Mesodermal cell (in vitro differentiated cells): ENCODE data around the gene C11orf52.

ENCODE experiments used
- H3K27ac ChIP-seq: 2 replicates; pipeline ENCODE4 v1.7.0; 2013; ENCODE audit warnings: mild to moderate bottlenecking, low read depth, low read length, moderate library complexity; ENCODE audit not compliant: severe bottlenecking
- H3K36me3 ChIP-seq: 2 replicates; pipeline ENCODE4 v1.7.1; 2013; ENCODE audit warnings: mild to moderate bottlenecking, low read length, moderate library complexity; ENCODE audit not compliant: control insufficient read depth, insufficient read depth
- H3K4me1 ChIP-seq: one replicate; pipeline ENCODE4 v1.7.1; 2013; ENCODE audit warnings: mild to moderate bottlenecking, low read length; ENCODE audit not compliant: insufficient read depth, control insufficient read depth, poor library complexity, severe bottlenecking
- H3K4me3 ChIP-seq: 2 replicates; pipeline ENCODE4 v1.7.0; 2013; ENCODE audit warnings: low read length, control low read depth, mild to moderate bottlenecking; ENCODE audit not compliant: insufficient read depth, poor library complexity, severe bottlenecking; ENCODE audit errors: extremely low read depth
- H3K9me3 ChIP-seq: 2 replicates; pipeline ENCODE4 v1.7.1; 2013; ENCODE audit warnings: mild to moderate bottlenecking, low read length, moderate library complexity; ENCODE audit not compliant: control insufficient read depth
- WGBS, 2 experiments: methylation state at CpG; one replicate each; pipeline ENCODE4 v1.1.5; 2013; ENCODE audit warnings: missing lambda C conversion rate in 2 of 2; ENCODE audit not compliant: insufficient coverage in 2 of 2; 5-methylcytosine and 5-hydroxymethylcytosine counted together

C11orf52 gene

GRCh38 chr11:111951565-111951964 is 32.9 kb downstream of the C11orf52 start:
- Histone ChIP-seq H3K4me3 (no peak overlapping the region), H3K9me3 (no peaks in the 10 kb centered on the region), H3K36me3 (no peaks in the 10 kb centered on the region), H3K4me1 (no peaks in the 10 kb centered on the region), H3K27ac (no peak overlapping the region)
- WGBS, 2 experiments: 78 to 93% methylated on average over 2 to 3 of the region's 3 CpGs

DNA sequence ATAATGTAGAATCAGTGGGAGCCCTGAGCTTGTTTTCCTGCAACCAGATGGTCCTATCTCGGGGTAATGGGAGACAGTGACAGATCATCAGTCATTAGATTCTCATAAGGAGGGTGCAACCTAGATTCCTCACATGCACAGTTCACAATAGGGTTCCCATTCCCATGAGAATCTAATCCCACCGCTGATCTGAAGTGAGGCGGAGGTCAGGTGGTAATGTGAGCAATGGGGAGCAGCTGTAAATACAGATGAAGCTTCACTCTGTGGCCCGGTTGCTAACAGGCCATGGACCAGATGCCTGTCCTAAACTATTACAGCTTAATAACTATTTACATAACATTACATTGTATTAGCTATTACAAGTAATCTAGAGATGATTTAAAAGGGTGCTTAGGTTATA is 35.4 kb downstream of the C11orf52 start:
- no CpG with 5 or more reads among the region's 4 CpGs for WGBS, 2 experiments

DNA sequence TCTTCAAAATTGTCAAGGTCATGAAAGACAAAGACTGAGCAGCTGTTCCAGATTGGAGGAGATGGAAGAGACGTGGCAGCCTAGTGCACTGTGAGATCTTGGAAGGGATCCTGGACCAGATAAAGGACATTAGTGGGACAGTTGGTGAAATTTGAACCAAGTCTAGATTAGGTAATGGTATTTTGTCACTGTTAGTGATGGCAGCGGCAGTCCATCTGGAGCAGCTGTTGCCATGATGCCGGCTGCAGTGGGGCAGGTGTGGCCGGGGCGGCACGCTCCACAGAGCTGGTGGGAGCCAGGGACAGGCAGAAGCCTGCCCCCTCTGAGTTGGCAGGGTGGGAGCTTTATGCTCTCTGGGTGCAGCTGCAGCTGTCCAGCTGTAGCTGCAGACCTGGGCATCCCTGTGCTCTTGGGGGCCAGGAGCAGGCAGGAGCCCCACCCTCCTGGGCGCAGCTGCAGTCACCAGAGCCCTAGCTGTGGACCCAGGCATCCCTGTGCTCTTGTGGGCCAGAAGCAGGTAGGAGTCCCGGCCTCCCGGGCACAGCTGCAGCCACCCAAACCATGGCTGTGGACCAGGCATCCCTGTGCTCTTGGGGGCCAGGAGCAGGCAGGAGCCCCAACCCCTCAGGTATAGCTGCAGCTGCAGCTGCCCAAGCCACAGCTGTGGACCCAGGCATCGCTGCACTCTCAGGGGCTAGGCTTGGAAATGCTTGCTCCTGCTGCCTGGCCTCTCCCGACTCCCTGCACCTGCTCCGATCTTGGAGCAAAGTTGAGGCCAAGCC is 39.1 kb downstream of the C11orf52 start:
- H3K9me3 ChIP-seq: no peaks in the 10 kb centered on the region
- H3K27ac ChIP-seq: no peak overlapping the region
- no peak overlapping the region for H3K4me3 ChIP-seq
- H3K36me3 ChIP-seq: peaks cover 10% of the 10 kb centered on the region
- H3K4me1 ChIP-seq: no peaks in the 10 kb centered on the region
- WGBS, 2 experiments: 95 to 96% methylated on average over 11 to 12 of the region's 12 CpGs

More for the DNA sequence above, 35.4 kb downstream of the C11orf52 start:
- Histone ChIP-seq H3K4me3 (no peak overlapping the region), H3K27ac (no peak overlapping the region), H3K36me3 (peaks cover 10% of the 10 kb centered on the region), H3K9me3 (no peaks in the 10 kb centered on the region), H3K4me1 (no peaks in the 10 kb centered on the region)

DNA sequence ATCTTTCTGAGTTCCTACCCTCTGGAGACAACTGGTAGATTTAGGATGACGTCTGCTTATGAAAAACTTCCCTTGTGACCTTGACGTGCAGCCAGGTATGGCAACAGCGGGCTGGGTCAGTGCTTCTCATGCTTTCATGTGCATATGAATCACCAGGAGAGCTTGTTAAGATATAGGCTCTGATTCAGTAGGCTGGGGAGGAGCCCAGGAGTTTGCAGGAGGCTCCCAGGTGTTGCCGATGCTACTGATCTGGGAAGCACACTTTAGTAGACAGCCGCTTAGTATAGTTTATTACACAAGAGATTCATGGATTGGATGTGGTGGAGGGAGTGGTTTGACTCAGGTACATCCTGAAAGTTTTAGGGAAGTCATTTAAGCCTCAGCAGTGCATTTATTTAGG is 42.2 kb downstream of the C11orf52 start:
- Histone ChIP-seq H3K27ac (no peak overlapping the region), H3K9me3 (no peaks in the 10 kb centered on the region)
- 42 to 53% methylated on average over 4 of the region's 5 CpGs for WGBS, 2 experiments

DNA sequence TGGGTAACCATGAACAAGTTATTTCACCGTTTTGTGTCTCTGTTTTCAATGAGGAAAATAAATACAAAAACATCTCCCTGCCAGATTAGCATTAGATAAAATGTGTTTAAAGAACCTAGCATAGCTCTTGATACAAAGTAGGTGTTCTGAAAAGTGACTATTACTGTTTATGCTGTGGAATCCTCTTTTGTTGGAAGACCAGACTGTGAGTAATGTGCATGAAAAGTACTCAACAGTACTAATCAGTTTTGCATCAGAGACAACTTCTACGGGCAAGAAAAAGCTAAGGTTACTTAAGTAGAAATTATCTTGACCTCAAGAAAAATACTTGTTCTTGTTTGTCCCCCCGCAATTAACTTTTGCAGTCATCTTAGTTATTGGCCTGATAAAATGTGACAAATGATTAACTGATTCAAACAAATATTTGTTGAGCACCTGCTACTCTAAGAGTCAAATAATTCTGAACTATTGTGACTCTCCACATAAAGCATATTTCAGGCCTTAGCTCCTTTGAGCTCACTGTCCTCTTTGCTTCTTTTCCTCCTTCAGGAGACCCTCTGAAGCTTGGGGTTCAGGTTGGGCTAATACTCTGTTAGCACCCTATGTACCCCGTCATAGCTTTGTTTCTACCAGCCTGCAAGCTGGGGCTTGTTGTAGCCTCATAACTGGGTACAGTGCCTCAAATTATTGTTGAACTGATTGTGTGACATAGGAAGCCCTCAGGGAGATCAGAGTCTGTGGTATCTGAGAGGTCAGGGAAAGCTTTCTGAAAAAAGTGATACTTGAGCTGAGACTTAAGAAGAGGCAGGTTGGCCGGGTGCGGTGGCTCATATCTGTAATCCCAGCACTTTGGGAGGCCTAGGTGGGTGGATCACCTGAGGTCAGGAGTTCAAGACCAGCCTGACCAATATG is 42.9 kb downstream of the C11orf52 start:
- Histone ChIP-seq H3K27ac (no peak overlapping the region), H3K36me3 (peaks cover 16% of the 10 kb centered on the region)
- WGBS, 2 experiments: 97 to 100% methylated on average over 1 to 3 of the region's 6 CpGs

More for the DNA sequence above, 42.2 kb downstream of the C11orf52 start:
- Histone ChIP-seq H3K4me1 (no peaks in the 10 kb centered on the region), H3K4me3 (no peak overlapping the region), H3K36me3 (peaks cover 13% of the 10 kb centered on the region)

DNA sequence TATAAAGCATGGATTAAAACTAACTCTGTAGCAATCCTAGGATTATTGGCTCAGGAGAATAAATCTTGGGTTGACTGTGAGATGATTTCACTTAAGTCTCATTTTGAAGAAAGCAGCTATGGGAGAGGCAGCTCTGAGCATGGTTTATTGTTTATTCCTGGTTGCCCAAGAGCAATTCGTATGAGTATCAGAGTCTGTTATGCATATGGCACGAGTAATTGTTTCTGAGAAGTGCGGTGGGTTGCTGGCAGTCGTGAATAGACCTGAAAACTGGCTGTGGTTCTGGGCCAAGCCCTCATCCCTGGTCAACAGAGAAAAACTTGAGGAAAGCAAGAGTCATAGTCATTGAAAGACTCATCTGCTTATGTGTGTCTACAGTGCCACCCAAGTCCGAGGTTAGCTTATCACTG is 45.2 kb downstream of the C11orf52 start:
- 86 to 88% methylated on average over 4 to 5 of the region's 5 CpGs for WGBS, 2 experiments
- H3K36me3 ChIP-seq: peaks cover 28% of the 10 kb centered on the region
- no peaks in the 10 kb centered on the region for H3K9me3 ChIP-seq
- no peak overlapping the region for H3K4me3 ChIP-seq
- no peaks in the 10 kb centered on the region for H3K4me1 ChIP-seq
- no peak overlapping the region for H3K27ac ChIP-seq

More for the DNA sequence above, 42.9 kb downstream of the C11orf52 start:
- Histone ChIP-seq H3K4me1 (no peaks in the 10 kb centered on the region), H3K9me3 (no peaks in the 10 kb centered on the region), H3K4me3 (no peak overlapping the region)

DNA sequence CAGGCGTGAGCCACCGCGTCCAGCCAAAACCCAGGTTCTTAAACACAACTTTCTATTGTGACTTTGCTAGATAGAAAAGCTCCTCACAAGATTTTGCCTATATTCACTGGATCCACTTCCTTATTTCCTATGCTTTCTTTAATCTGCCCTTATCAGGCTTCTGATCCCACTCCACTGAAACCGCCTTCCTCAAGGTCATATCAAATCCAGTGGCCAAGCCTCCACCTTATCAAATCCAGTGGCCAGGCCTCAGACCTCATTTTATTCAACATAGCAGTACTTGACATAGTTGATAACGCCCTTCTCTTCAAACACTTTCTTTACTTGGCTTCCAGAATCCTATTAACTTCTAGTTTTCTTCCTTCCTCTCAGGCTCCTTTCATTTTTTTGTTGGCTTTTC is 48.0 kb downstream of the C11orf52 start:
- Histone ChIP-seq H3K4me3 (no peak overlapping the region), H3K36me3 (peaks cover 45% of the 10 kb centered on the region), H3K9me3 (no peaks in the 10 kb centered on the region), H3K4me1 (no peaks in the 10 kb centered on the region), H3K27ac (no peak overlapping the region)
- 92 to 96% methylated on average over 5 of the region's 5 CpGs for WGBS, 2 experiments

- Histone ChIP-seq H3K36me3 (peaks cover 47% of the 10 kb centered on the region), H3K27ac (no peak overlapping the region), H3K9me3 (no peaks in the 10 kb centered on the region), H3K4me1 (no peaks in the 10 kb centered on the region), H3K4me3 (no peak overlapping the region)
- WGBS, 2 experiments: 96 to 100% methylated on average over 6 of the region's 6 CpGs
These were observed 48.9 kb downstream of the C11orf52 start for GRCh38 chr11:111967649-111968048.

- H3K27ac ChIP-seq: no peak overlapping the region
- no peaks in the 10 kb centered on the region for H3K9me3 ChIP-seq
- H3K4me3 ChIP-seq: no peak overlapping the region
- H3K4me1 ChIP-seq: peaks cover 10% of the 10 kb centered on the region
- peaks cover 51% of the 10 kb centered on the region for H3K36me3 ChIP-seq
- 71 to 93% methylated on average over 1 to 2 of the region's 3 CpGs for WGBS, 2 experiments
These were observed 50.6 kb downstream of the C11orf52 start for GRCh38 chr11:111969344-111969743.

DNA sequence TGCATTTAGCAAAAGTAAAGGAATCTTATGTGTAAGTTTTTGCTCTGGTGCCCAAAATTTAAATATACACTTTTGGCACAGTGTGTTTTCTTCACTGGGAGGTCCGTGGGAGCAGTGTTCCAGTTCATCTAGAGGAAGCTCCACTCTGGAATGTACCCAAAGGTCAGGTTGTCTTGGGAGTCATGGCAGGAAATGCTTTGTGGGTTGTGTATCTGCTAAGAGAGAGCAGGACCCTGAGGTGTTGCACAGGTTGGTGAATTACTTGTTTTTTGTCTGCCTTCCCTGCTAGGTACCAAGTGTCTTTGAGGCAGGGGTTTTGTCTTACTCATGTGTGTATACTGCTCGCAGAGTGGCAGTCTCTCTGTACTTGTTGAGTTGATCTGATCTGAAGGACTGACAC is 55.7 kb downstream of the C11orf52 start:
- H3K9me3 ChIP-seq: no peaks in the 10 kb centered on the region
- WGBS, 2 experiments: 82 to 100% methylated on average over 2 of the region's 2 CpGs
- no peak overlapping the region for H3K4me3 ChIP-seq
- H3K27ac ChIP-seq: no peak overlapping the region
- H3K4me1 ChIP-seq: peaks cover 19% of the 10 kb centered on the region
- peaks cover 24% of the 10 kb centered on the region for H3K36me3 ChIP-seq
